SU-DHL-6 (cell line): ENCODE results near the gene NSUN2.

Experiments
- H2AFZ ChIP-seq: fragments of 200-600 bp; sonication (generic); 2 replicates; pipeline ENCODE4 v1.6.1; 2014; ENCODE audit warnings: low read depth, mild to moderate bottlenecking, moderate library complexity, mixed read lengths, antibody characterized with exemption, low read length; ENCODE audit not compliant: severe bottlenecking
- H3F3A ChIP-seq: fragments of 200-600 bp; shearing (Covaris generic); 2 replicates; pipeline ENCODE4 v1.6.0; 2016; ENCODE audit warnings: antibody characterized with exemption, mild to moderate bottlenecking; ENCODE audit not compliant: insufficient read depth
- H3K27ac ChIP-seq: fragments of 200-600 bp; sonication (generic); 2 replicates; pipeline ENCODE4 v1.5.1; 2016; ENCODE audit warnings: low read depth, mild to moderate bottlenecking, low read length, moderate library complexity, mixed read lengths
- H3K27me3 ChIP-seq: fragments of 200-600 bp; sonication (generic), shearing (Covaris generic); 2 replicates; pipeline ENCODE4 v1.6.0; 2014; ENCODE audit warnings: mild to moderate bottlenecking, low read length
- H3K36me3 ChIP-seq: fragments of 200-600 bp; sonication (generic); 2 replicates; pipeline ENCODE4 v1.6.1; 2014; ENCODE audit warnings: mild to moderate bottlenecking, low read length, mixed read lengths
- H3K4me2 ChIP-seq: fragments of 300-600, 200-600 bp; shearing (Covaris generic), sonication (generic); 2 replicates; pipeline ENCODE4 v1.6.0; 2014; ENCODE audit warnings: low read length, low read depth, mild to moderate bottlenecking; ENCODE audit not compliant: poor library complexity, severe bottlenecking
- H3K4me3 ChIP-seq: fragments of 200-600 bp; sonication (generic); 2 replicates; pipeline ENCODE4 v1.5.1; 2014; ENCODE audit warnings: antibody characterized with exemption, low read length, mild to moderate bottlenecking, mixed read lengths; ENCODE audit not compliant: insufficient read depth, poor library complexity, severe bottlenecking
- H3K79me2 ChIP-seq: fragments of 200-600 bp; sonication (generic); 2 replicates; pipeline ENCODE4 v1.6.1; 2014; ENCODE audit warnings: mild to moderate bottlenecking, low read length, moderate library complexity; ENCODE audit not compliant: insufficient read depth
- H3K9ac ChIP-seq: fragments of 200-600 bp; sonication (generic); 2 replicates; pipeline ENCODE4 v1.7.0; 2014; ENCODE audit warnings: mild to moderate bottlenecking, low read length
- H3K9me2 ChIP-seq: fragments of 200-600 bp; sonication (generic); replicated peaks from 2 replicates; pipeline ENCODE4 v1.6.1; 2014; ENCODE audit warnings: low read length; ENCODE audit not compliant: insufficient read depth
- H3K9me3 ChIP-seq: fragments of 200-600 bp; sonication (generic); 2 replicates; pipeline ENCODE4 v1.6.1; 2014; ENCODE audit warnings: low read length, mixed read lengths; ENCODE audit not compliant: insufficient read depth
- H4K20me1 ChIP-seq: fragments of 200-600 bp; sonication (generic); 2 replicates; pipeline ENCODE4 v1.6.1; 2014; ENCODE audit warnings: low read depth, mild to moderate bottlenecking, antibody characterized with exemption, low read length, moderate library complexity, mixed read lengths
- CTCF ChIP-seq: fragments of 200-600 bp; sonication (generic); IDR thresholded peaks from one replicate; pipeline ENCODE4 v1.5.1; 2017; ENCODE audit warnings: antibody characterized with exemption, mild to moderate bottlenecking, low read length, moderate library complexity; ENCODE audit not compliant: insufficient read depth, poor library complexity, severe bottlenecking
- EZH2phosphoT487 ChIP-seq: fragments of 200-600 bp; sonication (generic), shearing (Covaris generic); conservative IDR thresholded peaks from 2 replicates; pipeline ENCODE4 v1.6.1; 2018; ENCODE audit warnings: mild to moderate bottlenecking, antibody characterized with exemption, low read length, moderate library complexity, mixed read lengths

Gene NSUN2

GRCh38 chr5:6632888-6633468 lies at the start of gene NSUN2, which contains the start of gene SRD5A1:
Gene NSUN2 (minus strand): TSS chr5:6633044. CDS start chr5:6632979, 65 bp downstream.
Gene SRD5A1 (plus strand): TSS chr5:6633440. CDS start chr5:6633577, 137 bp downstream.
- H3K36me3 ChIP-seq = peaks cover 16% of the 10 kb centered on the region; the same call in 1 of the 2 replicates
- H2AFZ ChIP-seq = peak within 1 kb of the TSS; percentile 90
- H3K9me2 ChIP-seq = no peaks in the 10 kb centered on the region
- H3K4me2 ChIP-seq = peak within 1 kb of the TSS; percentile 89
- no peaks in the 10 kb centered on the region for H3F3A ChIP-seq
- H3K27ac ChIP-seq = peak within 1 kb of the TSS; percentile 74
- H3K79me2 ChIP-seq = peaks cover 55% of the 10 kb centered on the region
- peak within 1 kb of the TSS; percentile 95 for H3K9ac ChIP-seq
- TF ChIP-seq EZH2phosphoT487 = no peak
- no peak for TF ChIP-seq CTCF
- H4K20me1 ChIP-seq = peaks cover 10% of the 10 kb centered on the region; the same call in 1 of the 2 replicates
- no peaks in the 10 kb centered on the region for H3K9me3 ChIP-seq
- peak within 1 kb of the TSS; percentile 86 for H3K4me3 ChIP-seq
- no peaks in the 10 kb centered on the region for H3K27me3 ChIP-seq

GRCh38 chr5:6682239-6682638 lies 49.4 kb upstream of the NSUN2 start:
- H3K4me3 ChIP-seq = no peak overlapping the region

GRCh38 chr5:6681682-6682081 lies 48.8 kb upstream of the NSUN2 start:
- Histone ChIP-seq H3K36me3 (no peaks in the 10 kb centered on the region), H4K20me1 (no peaks in the 10 kb centered on the region), H3K27ac (no peak overlapping the region), H3K27me3 (no peaks in the 10 kb centered on the region), H3K79me2 (no peaks in the 10 kb centered on the region), H3K4me2 (no peak overlapping the region), H3F3A (no peaks in the 10 kb centered on the region), H2AFZ (no peak overlapping the region), H3K9ac (no peak overlapping the region), H3K9me3 (no peaks in the 10 kb centered on the region), H3K4me3 (no peak overlapping the region), H3K9me2 (no peaks in the 10 kb centered on the region)
- TF ChIP-seq EZH2phosphoT487 (no peak), CTCF (no peak)

More at GRCh38 chr5:6682239-6682638, 49.4 kb upstream of the NSUN2 start:
- Histone ChIP-seq H3K36me3 (no peaks in the 10 kb centered on the region), H3K9ac (no peak overlapping the region), H3K27me3 (no peaks in the 10 kb centered on the region), H3K9me2 (no peaks in the 10 kb centered on the region), H3K79me2 (no peaks in the 10 kb centered on the region), H3K27ac (no peak overlapping the region), H4K20me1 (no peaks in the 10 kb centered on the region), H3F3A (no peaks in the 10 kb centered on the region), H3K9me3 (no peaks in the 10 kb centered on the region), H2AFZ (no peak overlapping the region), H3K4me2 (no peak overlapping the region)
- TF ChIP-seq EZH2phosphoT487 (no peak), CTCF (no peak)
